Endothelial cell of umbilical vein (primary cell): ENCODE measurements around the gene ARHGAP42.

Experiments used
- CTCF ChIP-seq, 2 donors: IDR thresholded peaks; 1 replicate in 1 of 2; 2 replicates in 1 of 2; pipeline ENCODE4 v1.5.1; 2011; ENCODE audit warnings: low read length in 2 of 2, mild to moderate bottlenecking in 2 of 2, moderate library complexity in 2 of 2, control low read depth in 1 of 2, inconsistent platforms in 1 of 2, low read depth in 1 of 2; ENCODE audit not compliant: insufficient read depth in 1 of 2; ENCODE audit errors: extremely low read depth in 1 of 2
- EZH2 ChIP-seq: IDR thresholded peaks from 2 replicates; pipeline ENCODE4 v1.6.1; 2012; ENCODE audit warnings: borderline replicate concordance, low read depth, mild to moderate bottlenecking, moderate library complexity, low read length, inconsistent platforms; ENCODE audit not compliant: severe bottlenecking
- JUN ChIP-seq: IDR thresholded peaks from 2 replicates; pipeline ENCODE4 v1.6.1; 2011; ENCODE audit warnings: borderline replicate concordance, low read depth; ENCODE audit not compliant: insufficient read length, insufficient read depth
- MAX ChIP-seq: IDR thresholded peaks from 2 replicates; pipeline ENCODE4 v1.6.1; 2011; ENCODE audit not compliant: insufficient read depth, insufficient read length
- POLR2A ChIP-seq: IDR thresholded peaks from 2 replicates; pipeline ENCODE4 v1.6.1; 2012; ENCODE audit warnings: low read depth, mild to moderate bottlenecking, control low read depth, low read length
- POLR2AphosphoS5 ChIP-seq: IDR thresholded peaks from 2 replicates; pipeline ENCODE4 v1.6.1; 2012; ENCODE audit warnings: low read depth, mild to moderate bottlenecking, control low read depth, low read length, moderate library complexity; ENCODE audit not compliant: insufficient read depth

- no peak for TF ChIP-seq EZH2
- no peak for TF ChIP-seq CTCF (IDR thresholded peaks at IDR 0.05; ENCODE audit: extremely low read depth in 1 of 2, insufficient read depth in 1 of 2, low read depth in 1 of 2, low read length in 2 of 2)
- no peak for TF ChIP-seq POLR2A
- TF ChIP-seq MAX: no peak
- peak; percentile 21 for TF ChIP-seq JUN
- no peak for TF ChIP-seq POLR2AphosphoS5
These were observed 164.1 kb downstream of the ARHGAP42 start for GRCh38 chr11:100851147-100851546.
